NCI-H2196 (cell line): ENCODE data around the gene SLC9C1.

Source experiments
- DNase-seq: peaks from one replicate; lab custom pipeline; 2025; ENCODE audit not compliant: unreplicated experiment; lab: John Stamatoyannopoulos, UW

SLC9C1 gene

DNA sequence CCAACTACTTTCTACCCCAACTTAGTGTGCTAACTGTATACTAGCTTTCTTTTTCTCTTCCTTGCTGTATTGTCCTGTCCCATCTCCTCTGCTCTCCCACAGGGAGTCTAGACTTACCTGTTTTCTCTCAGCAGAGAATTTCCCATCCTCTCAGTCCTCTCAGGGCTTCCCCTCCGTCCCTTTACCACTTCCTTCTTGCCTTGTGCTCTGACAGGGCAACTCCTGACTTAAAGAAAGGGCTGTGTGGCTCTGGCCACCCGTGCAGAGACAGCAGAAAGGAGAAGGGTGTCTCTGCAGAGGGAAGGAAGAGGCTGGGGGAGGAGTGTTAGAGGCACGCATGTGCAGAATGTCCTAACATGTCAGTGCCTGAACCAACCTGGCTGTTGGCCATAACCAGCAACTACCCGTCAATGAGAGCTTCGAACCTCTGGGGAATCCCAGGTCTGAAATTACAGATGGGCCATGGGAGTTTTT is 161.0 kb downstream of the SLC9C1 start, which contains the start of gene GCSAM:
Gene GCSAM (minus strand): TSS at position 274 of the 474 bp plus-strand sequence. CDS start 128 bp downstream, at position 146.
- no peak for DNase-seq

GRCh38 chr3:112132554-112132953 is 161.5 kb downstream of the SLC9C1 start:
- DNase-seq, result no peak

GRCh38 chr3:112132088-112132487 is 161.9 kb downstream of the SLC9C1 start:
- no peak for DNase-seq

DNA sequence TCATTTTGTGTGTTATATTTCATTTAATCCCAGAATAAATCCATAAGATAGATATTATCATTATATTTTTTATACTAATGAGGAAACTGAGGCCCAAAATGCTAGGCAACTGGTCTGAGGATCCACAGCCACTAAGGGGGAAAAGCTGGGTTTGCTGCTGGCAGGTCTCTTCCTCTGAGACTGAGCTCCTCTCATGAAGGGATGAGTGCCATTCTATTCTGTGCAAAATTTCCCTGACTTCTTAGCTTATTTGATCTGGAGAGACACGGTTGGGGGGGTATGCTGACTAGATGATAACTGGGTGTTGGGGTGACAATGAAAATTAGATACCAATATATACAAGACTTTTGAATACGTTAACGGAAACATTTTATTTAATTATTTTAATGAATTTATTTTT is 162.9 kb downstream of the SLC9C1 start:
- no peak for DNase-seq

GRCh38 chr3:112130638-112130993 is 163.4 kb downstream of the SLC9C1 start:
- DNase-seq, result no peak

DNA sequence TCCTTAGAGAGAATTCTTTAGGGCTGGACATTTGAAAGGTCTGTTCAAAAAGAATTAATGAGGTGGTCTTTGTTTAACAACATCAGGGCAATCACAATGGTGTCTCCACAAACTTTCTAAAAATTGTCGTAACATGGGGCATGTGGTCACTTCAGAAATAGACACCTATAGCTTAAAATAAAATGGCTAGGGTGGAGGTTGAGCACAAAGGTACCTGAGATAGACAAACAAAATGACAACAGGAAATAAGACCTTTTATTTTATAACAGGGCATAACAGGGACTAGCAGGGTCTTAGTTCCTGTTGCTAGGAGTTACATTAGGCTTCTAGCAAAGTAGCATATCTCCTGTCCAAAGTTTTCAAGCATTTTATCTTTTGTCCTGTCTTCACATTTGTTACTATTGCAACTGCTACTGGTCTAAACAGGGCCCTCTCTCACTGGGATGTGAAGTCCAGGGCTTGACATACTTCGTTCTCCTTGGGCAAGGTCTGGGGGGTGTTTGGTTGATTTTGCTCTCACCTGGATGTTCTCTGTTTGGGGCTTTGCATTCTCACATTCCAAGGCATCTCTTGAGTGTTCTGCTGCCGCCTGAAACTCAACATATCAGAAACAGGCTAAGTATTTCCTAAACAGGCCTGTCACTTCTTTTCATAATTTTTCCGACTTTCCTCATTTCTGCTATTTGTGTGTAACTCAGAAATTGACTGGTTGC is 163.9 kb downstream of the SLC9C1 start:
- no peak for DNase-seq

GRCh38 chr3:112128843-112129727 is 164.9 kb downstream of the SLC9C1 start:
- no peak for DNase-seq

DNA sequence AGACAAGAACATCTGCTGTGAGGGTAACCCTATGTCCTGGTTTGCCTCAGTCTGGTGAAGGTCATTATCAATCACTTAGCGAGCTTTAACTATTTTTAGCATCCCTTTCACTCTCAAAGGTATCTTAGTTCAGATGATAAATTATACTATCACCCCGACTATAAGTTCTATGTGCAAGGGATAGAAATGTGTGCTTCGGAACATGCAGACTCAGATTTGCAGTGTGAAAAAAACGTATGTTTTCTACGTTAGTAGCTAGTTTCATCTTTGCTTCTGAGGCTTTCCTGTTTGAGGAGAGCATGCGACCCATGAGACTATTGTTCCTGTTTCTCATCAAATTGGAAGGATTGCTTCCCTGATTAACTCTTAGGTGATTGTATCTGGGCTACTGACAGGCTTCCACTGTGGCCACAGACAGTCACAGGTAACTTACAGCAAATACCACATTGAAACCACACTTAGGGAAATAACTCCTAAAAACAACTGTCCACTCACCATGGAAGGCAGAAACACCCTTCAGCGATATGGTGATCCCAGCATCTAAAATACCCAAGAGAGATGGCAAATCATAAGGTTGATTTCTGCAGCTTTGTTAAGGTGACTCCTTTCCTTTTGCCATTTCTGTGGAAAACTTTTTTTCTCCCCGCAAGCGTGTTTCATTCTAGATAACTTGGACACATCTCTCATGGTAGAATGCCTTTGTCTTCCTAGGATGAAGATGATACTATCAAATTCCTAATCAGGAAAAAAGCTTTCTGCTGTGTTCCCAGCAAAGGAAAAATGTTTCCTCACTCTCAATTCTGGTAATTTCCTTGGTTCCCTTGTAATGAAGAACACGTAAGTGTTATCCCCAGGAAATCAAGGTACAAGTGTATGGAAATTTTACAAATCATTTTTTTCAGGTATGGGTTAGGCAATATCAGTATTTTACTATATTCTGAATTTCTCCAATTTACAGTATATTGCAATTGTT is 166.2 kb downstream of the SLC9C1 start:
- DNase-seq, result no peak

DNA sequence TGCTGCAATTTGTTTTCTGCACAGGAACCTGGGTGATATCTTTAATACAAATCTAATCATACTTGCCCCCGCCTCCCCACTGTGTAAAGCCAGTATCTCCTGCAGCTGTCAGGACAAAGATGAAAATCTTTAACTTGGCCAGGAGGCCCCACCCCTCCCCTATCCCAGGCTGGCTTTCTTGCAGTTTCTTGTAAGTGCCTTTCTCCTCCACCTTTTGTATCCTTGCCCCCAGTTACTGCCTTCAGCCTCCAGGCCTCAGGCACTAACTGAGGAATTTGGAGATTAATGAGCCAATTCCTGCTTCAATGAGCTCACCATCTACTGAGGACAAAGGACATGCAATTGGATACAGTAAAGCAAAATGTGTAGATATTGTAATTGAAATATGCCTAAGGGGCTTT is 167.5 kb downstream of the SLC9C1 start:
- no peak for DNase-seq

- DNase-seq, result no peak
These were observed 169.0 kb downstream of the SLC9C1 start for GRCh38 chr3:112124907-112125607.

DNA sequence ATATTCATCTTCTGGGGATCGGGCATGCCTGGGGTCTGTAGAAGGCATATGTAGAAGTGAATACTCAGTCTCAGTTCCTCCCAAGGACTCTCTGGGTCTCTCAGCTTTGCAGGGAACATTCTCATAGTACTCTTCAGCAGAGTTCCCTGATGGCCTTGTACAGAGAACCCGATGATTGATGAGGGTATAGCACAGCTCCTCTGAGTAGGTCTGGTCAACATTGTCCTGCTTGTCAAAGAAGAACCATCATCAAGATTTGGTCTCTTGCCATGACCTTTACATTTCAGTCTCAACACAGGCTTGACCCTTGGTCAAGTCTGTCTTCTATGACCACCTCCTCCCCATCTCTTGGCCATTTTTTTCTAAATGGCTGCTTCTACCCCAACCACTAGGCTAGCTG is 170.5 kb downstream of the SLC9C1 start:
- DNase-seq, result no peak

- no peak for DNase-seq
These were observed 171.1 kb downstream of the SLC9C1 start for GRCh38 chr3:112122870-112123269.

DNA sequence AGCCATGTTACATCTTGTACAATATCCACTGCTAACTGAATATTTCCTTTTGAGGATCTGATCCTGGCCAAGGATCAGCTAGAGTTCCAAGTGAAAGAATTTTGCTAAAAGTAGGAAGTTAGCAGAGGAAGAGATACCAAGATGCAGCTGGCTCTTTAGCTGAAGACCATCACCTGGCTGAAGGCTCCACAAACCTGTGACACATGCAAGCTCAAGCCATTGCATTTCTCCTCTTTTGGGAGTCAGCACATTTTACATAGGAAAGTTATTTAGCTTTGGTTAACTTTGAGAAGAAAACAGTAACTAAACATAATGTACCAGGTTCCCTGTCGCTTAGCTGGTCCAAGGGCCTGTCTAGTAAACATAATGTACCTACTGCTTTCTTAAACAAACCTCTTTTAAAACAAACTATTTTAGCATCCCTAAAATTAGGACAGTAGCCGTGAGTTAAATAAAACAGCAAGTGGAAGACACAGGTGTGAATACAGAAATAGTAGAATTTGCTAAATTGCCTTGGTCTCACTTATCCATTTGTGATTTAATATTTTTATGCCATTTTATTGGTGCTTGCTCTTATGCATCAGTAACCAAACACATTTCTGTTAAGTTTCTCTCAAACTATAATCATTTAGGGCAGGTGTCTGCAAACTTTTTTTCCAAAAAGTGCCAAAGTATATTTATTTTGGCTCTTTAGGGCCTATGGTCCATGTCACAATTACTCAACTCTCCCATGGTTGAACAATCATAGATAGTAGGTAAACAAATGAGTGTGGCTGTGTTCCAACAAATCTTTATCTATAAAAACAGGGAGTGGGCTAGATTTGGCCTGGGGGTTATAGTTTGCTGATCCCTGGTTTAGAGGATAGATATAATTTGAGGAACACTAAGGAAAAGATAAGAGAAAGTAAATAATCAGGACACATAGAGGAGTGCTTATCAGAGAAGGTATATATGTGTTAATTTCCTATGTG is 172.2 kb downstream of the SLC9C1 start:
- no peak for DNase-seq

GRCh38 chr3:112119962-112120836 is 173.8 kb downstream of the SLC9C1 start:
- no peak for DNase-seq

DNA sequence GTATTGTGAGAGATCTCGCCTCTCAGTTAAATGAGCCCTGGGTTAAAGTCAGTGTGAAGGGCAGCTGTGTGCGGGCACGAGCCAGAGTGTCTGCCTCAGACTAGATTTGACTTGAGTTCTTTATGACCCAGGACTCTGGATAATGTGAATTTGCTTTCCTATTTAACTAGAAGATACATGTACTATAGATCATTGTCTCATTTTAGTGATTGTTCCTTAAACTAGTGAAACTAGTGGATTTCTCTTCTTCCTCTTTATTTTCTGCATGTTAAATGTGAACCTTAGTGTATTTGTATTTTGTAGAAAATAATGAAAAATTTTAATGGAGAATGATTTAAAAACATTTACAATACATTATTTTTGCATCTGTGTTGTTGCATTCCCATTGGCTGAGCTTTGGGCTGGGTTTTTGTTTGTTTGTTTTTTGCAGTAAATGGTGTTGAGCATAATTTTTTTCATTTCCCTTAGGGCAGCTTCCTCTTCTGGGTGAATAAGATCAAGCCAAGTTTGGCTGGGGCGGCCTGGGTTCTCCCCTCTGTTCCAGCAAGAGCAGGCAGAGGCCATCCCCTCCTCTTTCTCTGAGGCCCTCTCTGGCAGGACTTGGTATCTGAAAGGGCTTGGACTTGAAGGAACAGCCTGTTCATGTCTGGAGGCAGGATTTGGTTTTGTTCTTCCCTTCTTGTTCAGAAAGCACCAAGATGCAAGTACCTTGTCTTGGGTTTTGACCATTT is 176.0 kb downstream of the SLC9C1 start:
- DNase-seq, result no peak

GRCh38 chr3:112117415-112117814 is 176.6 kb downstream of the SLC9C1 start:
- no peak for DNase-seq

DNA sequence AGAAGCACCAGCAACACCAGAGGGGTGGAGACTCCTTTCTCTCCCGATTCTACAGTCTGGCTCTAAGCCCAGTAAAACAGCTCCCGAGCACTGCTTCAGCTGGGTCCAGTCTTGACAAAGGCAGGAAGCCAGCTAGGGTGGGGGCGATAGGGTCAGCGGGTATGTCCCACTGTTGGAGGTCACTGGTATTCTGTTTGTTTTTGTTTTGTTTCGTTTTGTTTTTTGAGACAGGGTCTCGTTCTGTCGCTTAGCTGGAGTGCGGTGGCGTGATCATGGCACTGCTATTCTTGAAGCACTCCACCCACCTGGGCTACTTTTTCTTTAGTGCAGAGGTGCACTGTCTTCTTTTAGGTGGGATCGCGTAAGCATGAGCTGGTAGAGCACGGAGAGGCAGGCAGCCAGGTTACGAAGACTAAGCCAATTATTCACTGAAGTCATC is 177.2 kb downstream of the SLC9C1 start:
- DNase-seq, result no peak
